ENCODE results near the gene PIP5KL1.

PIP5KL1 gene

DNA sequence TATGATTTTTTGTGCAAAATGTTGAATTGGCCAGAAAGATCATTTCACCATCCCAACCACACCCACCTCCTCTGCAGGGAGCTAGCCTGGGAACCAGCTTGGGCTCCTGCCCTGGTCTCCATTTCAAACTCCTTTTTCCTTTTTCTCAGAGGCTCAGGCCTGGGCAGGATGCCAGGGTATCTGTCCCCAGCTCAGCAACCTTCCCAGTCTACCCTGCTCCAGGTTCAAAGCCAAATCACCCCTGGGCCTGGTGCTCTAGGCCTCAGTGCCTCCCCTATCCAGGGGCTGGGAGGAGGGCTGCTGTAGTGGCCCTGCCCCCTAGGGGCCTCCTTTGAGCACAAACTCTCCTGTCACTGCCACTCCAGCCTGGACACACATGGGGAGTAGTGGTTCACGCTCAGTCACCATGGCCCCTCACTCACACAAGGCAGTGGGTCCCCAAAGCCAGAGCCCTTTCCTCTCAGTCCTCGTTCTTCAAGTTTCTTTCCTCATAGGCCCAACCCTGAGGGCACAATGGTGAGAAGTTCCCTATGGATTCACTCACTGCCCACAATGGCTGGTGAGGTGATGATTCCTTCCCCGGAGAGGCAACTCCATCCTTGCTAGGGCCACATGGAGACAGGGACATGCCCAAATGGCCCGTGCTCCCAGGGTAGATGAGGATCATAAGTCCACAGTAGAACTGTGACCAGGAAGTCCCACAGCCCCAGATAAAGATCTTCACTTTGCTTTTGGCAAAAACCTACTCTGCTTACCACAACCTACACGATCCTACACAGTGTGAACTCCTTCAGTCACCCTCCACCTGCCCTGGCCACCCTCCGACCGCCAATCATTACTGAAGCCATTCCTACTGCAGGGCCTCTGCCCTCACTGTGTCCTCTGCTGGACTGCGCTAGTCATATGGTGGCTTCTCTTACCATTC lies 12.1 kb downstream of the PIP5KL1 start:
- DNase-seq (ENCODE audit: low read depth, low spot score) = no peak
- peak overlapping the region; percentile 62 for H3K27ac ChIP-seq

DNA sequence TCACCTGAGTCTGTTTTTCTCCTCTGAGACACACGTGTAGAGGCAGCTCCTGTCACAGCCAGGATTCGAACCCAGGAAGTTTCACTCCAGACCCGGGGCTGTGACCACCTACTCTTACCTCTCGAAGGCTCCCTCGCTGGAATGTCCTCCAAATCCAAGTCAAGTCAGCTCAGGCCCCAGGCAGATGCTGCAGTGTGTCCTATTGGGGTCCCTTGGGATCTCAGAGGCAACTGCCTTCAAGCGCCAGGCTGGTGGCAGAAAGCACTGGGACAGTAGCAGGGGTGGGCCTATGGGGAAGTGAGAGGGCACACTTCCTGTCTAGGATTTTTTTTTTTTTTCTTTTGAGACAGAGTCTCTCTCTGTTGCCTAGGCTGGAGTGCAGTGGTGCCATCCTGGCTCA lies 13.0 kb downstream of the PIP5KL1 start:
- H3K27ac ChIP-seq = peak overlapping the region; percentile 62
- no peak for DNase-seq (ENCODE audit: low read depth, low spot score)

DNA sequence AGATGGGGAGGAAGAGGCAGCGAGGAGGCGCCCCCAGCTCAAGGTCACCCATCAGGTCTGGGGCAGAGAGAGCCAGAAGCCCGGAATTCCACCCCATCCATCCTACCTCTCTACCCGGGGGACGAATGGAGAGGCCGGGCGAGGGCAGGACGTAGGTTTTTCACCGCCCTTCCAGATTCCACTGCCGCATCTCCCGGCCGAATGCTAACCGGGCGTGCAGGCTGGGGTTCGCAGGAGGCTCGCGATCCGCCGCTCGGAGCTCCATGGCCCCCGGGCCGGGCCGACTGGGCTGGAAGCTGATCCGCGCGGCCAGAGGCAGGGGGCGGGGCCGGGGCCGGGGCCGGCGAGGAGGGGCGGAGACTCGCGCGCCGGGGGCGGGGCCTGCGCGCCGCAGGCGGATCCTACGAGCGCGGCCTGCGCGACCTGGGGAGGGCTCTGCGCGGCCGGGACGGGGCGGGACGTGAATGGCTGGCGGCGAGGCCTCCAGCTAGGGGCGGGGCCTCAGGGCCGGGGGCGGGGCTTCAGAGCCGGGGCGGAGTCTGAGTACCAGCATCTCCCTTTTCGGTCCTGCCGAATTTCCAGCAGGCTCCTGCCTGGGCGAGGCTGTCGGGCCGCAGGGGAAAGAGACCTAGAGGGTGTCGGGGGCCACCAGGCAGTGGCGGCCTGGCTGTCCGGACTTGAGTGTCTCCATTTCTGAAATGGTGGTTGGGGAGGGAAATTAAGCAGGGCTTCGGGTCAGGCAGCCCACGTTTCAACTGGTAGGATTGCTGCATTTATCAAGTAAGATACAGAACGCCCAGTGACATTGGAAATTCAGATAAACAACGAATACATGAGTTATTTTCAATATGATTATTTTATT lies 13.6 kb downstream of the PIP5KL1 start, which contains the start of gene ST6GALNAC4:
ST6GALNAC4 (minus strand) TSS at position 322 of the 862 bp plus-strand sequence. CDS start 622 bp downstream, outside the sequence.
- DNase-seq (ENCODE audit: low read depth, low spot score) = no peak
- peak within 1 kb of the TSS; percentile 62 for H3K27ac ChIP-seq

DNA sequence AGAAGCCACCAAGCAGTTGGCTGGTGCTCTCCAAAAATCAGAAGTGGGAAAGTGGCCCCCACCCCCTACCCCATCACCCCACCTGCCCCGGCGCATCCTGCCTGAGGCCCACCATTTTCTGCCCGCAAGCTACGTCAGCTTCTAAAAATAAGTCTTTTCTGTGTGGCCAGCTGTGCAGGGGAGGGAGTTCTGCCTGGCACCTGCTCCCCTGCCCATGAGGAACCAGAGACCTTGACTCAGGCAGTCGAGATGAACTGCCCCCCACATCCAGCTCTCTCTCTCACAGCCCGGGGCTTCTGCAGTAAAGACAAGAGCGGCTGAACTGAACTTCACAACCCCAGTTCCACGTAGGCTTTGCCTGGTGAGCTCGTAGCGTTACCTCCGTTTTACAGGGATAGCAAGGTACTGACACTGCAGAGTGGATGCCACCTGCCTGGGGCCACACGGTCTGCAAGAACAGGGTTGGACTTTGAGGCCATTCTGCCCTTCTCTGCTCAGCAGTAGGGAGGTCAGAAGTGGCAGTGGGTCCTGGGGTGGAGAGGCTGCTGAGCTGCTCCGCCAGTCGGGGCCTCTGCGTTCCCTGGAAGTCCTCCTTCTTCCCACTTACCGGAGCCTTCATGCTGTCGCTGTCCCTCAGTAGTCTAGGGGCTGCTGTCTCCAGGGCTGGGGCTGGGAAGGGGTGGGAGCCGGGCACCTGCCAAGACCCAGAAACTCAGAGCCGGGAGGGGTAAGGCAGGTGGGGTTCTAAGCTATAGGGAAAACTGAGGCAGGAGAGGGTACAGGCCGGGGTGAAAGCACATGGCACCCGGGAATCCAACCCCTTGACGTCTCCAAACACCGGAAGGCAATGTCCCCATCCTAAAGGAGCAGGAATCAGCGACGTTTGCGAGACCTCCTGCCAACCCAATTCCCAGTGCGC lies 14.5 kb downstream of the PIP5KL1 start:
- DNase-seq (ENCODE audit: low read depth, low spot score) = no peak
- no peak overlapping the region for H3K27ac ChIP-seq

DNA sequence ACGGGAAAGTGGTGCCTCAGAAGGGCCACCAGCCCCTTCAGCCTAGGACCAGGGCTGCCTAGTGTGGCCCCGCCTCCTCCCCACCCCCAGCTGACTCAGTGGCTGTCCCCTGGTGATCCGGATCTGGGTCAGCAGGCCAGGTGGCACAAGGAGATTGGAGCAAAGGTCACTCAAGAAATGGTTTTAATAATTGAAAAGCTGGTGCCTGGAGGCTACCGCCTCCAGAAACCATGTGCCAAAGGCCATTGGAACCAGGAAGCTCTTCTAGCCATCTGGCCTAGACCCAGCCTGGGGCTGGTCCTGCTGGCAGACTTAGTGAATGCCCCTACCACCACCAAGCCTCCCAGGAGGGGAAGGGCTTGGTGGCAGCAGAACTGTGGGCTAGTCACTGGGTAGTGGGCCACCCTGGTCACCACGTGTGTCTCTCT lies 15.2 kb downstream of the PIP5KL1 start:
- DNase-seq (ENCODE audit: low read depth, low spot score) = no peak
- H3K27ac ChIP-seq = no peak overlapping the region

DNA sequence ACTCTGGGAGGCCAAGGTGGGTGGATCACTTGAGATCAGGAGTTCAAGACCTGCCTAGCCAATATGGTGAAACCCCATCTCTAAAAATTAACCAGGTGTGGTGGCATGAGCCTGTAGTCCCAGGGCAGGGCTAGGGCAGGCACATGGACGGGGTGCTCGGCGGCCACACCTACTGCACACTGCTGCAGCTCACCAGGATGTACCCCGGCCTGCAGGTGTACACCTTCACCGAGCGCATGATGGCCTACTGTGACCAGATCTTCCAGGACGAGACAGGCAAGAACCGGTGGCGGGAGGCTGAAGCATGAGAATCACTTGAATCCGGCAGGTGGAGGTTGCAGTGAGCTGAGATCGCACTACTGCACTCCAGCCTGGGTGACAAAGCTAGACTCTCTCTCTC lies 16.9 kb downstream of the PIP5KL1 start:
- no peak overlapping the region for H3K27ac ChIP-seq
- DNase-seq (ENCODE audit: low read depth, low spot score) = no peak

DNA sequence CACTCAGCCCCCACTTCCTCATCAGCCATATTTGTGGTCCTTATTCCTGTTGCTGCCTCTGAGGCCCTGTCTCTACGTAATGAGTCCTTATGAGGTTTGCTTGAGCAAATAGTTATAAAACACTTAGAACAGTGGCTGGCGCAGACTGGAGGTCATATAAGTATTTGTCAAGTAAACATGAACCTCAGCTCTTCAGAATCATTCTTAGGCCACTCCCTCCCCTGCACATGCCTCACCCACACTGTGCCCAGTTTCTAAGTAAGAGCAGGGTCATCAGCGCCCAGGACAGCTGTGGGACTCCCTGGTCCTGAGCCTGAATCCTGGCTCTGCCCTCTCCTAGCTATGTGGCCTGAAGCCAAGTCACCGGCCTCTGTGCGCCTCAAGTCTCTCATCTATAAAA lies 17.7 kb downstream of the PIP5KL1 start:
- no peak for DNase-seq (ENCODE audit: low read depth, low spot score)
- no peak overlapping the region for H3K27ac ChIP-seq

DNA sequence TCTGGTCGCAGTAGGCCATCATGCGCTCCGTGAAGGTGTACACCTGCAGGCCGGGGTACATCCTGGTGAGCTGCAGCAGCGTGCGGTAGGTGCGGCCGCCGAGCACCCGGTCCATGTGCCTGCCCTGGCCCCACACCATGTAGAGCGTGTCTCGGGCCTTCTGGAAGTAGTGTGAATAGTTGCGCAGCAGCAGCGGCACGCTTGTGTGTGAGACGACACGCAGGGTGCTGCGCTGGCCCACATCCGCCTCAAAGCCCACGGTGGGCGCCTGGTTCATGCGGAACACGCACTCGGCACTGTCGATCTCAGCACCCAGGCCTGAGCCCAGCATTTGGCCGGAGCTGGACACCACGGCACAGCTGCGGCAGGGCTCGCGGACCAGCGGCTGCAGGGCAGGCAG lies 18.3 kb downstream of the PIP5KL1 start:
- H3K27ac ChIP-seq = no peak overlapping the region
- DNase-seq (ENCODE audit: low read depth, low spot score) = no peak

DNA sequence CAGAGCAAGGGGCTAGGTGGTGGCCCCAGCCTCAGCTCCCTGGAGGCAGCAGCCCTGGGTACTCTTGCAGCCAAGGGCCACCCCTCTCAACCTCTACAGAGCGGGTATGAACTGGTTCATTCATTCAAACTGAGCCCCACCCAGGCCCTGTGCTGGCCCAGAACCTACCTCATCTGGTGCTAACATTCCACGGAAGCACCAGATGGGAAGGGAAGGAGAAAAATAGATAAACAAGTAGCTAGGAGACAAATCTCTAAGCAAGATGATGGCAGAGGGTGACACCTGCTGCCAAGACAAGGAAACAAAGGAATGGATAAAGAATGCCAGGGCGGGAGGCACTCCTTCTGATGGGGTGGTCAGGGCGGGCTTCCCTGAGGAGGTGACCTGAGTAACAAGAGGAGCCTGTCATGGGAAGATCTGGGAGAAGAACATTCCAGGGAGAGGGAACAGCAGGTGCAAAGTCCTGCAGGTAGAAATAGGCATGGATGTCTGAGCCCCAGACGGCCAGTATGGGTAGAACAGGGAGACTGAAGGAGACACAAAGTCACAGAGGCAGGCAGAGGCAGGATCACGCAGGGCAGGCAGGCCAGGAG lies 19.9 kb downstream of the PIP5KL1 start:
- no peak for DNase-seq (ENCODE audit: low read depth, low spot score)
- H3K27ac ChIP-seq = no peak overlapping the region

DNA sequence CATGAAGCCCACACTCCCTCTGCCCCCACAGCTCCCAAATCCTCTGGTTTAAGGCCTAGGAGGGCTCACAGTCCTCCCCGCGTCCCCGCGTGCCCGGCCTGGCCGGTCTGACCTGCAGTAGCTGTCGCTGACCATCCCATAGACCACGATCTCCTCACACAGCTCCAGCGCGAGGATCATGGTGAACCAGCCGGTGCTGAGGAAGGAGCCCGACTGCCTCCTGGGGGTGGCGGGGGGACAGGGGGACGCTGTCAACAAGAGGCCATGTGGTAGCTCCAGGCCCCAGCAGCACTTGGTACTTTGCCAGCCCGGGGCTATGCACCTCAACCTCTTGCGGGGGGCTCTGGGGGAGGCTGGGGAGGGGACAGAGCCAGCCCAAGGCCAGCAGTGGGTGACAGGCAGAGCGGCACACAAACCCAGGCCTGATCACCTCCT lies 20.7 kb downstream of the PIP5KL1 start:
- no peak for DNase-seq (ENCODE audit: low read depth, low spot score)
- H3K27ac ChIP-seq = no peak overlapping the region

DNA sequence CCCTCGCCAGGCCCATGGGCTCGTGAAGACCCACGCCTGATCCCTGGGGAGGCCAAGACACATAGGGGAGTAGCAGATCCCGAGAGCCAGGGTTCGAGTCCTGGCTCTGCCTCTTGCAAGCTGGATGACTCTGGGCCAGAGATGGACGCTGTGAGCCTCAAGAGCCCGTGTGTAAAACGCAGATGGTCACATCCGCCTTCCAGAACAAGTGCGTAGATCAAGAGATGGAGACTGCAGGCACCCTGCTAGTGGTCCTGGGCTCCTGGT lies 22.0 kb downstream of the PIP5KL1 start:
- H3K27ac ChIP-seq = no peak overlapping the region

DNA sequence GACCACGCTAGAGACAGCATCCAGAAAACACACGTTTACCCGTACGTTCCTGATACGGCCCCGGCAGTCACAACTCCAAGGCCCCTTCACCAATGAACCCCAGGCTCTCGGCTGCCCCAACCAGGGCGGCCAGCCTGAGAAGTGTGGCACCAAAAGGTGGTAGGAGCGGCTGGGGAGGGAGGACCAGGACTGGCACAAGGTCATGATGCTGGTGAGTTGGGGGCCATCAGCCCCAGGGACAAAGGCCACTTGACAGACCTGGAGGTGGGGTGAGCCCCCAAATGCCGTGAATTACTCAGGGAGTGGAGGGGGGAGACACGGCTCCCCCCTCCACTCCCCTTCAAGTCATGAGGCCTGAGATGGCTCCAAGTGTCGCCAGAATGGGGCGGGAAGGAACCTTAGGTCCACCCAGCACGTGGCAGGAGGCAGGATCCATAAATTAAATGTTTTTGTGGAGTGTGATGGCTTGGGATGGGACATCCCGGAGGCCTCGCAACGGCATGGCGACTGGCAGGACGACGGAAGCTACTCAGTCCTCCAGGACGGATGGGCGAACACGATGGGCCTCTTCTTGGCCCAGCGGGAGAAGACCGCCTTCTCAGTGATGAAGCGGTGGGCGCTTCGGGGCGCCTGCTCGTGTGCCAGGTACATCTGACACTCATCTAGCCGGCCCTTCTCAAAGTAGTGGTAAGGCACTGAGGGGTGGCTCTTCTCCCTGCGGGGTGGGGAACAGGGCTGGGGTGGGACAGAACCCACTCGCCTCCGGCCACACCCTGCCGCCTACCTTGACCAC lies 22.5 kb downstream of the PIP5KL1 start:
- DNase-seq (ENCODE audit: low read depth, low spot score) = no peak
- H3K27ac ChIP-seq = no peak overlapping the region

More for the DNA sequence above, 22.0 kb downstream of the PIP5KL1 start:
- DNase-seq (ENCODE audit: low read depth, low spot score) = no peak

DNA sequence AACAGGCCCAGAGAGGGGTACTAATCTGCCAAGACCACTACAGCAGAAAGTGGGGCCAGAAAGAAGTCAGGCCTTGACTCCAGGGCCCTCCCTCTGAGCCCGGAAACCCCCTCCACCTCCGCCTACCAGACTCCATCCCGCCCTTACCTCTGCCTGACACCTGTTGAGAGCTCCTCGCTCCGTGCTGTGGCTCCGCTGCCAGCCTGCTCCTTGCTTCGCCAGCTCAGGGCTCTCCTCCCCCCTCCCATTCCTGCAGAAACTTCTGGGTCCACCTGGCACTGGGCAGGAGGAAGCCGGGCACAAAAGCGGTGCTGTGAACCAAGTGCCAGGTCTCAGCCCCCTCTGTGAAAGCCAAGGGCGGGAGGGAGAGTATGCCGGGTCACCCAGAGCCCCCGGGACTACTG lies 24.8 kb downstream of the PIP5KL1 start:
- DNase-seq (ENCODE audit: low read depth, low spot score) = no peak
- no peak overlapping the region for H3K27ac ChIP-seq

DNA sequence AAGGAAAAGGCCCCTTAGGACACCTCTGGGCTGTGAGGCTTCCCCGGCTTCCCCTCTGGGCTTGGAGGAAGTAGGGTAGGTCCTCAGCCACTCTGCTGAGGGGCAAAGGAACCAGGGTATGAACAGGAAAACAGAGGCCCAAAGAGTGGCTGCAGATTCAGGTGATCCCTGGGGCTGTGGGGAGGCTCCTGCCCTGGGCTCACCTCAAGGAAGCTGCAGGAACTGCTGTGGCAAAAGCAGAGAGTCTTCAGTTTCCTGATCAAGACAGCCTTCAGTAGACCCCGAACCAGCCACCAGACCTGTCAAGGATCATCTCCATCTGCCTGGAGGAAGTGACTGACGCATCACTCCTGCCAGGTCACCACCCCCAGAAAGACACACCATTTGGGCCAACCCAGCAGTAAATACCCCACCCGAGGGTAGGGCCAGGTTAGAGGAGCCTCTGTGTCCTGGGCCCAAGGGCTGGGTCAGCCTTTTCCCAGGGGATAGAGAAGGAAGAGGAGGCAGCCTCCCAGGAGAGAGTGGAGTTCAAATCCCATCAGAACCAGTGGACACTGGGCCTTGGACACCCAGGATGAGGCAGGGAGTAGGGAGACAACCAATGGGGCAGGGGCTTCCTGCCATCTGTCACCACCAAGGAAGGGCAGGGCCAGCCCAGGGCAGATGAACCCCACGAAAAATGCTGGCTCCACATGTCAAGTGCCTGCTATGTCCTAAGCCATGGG lies 25.4 kb downstream of the PIP5KL1 start:
- peak overlapping the region; percentile 44 for H3K27ac ChIP-seq
- no peak for DNase-seq (ENCODE audit: low read depth, low spot score)

DNA sequence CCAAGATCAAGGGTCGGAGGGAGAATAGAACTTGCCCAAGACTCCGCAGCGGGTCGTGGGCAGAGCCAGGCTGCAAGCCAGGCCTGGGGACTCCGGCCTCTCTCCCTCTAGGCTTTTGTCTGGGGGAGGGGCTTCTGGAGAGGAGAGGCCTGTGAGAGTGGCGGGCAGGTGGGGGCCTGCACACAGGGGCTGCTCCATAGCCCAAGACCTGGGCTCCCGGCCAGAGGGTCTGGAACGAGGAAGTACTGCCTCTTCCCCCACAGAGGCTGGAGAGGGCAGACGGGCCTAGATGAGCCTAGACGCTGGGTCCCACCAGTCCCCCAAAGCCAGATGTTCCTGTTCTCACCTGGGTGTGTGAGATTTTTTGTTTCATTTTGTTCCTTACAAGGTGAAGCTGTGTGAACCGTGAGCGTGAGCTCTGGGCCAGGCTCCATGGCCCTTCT lies 26.0 kb downstream of the PIP5KL1 start:
- peak overlapping the region; percentile 44 for H3K27ac ChIP-seq
- no peak for DNase-seq (ENCODE audit: low read depth, low spot score)

DNA sequence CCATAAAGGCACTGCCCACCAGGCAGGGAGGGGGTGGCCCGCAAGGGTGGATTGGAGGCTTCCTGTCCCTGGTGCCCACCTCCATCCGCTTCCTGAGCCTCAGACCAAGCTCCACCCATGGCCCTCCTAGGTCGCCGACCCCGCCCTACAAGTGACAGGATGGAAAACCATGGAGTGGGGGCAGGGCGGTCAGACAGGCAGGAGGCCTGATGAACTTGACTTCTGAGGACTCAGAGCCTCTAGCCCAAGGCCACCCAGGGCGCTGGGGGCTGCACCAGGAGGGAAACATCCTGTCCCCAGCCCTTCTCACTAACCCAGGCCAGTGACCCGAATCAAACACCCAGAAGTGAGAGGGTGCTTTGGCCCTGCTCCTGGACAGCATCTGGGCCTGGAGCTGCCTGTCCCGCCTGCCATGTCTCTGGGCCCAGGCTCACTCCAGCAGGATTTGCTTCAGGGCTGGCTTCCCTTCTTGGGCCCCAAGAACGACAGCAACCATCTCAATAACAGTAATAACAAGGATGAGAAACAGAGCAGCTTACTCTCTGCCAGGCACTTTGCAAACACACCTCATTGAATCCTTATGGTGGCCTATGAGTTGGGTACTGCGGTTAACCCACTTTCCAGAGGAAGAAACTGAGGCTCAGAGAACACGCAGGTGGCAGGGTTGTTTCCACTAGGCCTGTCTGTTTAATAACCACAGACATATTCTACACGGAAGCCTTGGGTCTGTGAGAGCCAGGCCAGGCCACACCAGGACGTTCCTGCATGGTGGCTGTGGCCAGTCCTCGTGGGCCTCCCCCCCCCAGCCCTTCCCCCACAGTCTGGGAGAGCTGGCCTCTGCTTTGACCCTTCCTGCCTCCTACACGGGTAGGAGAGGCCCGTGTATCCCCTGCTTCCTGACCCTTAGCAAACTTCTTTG lies 26.8 kb downstream of the PIP5KL1 start:
- DNase-seq (ENCODE audit: low read depth, low spot score) = no peak

More for the DNA sequence above, 26.8 kb downstream of the PIP5KL1 start:
- peak overlapping the region; percentile 44 for H3K27ac ChIP-seq

All from epithelial cell of prostate (primary cell).